Activated CD4-positive, alpha-beta T cell treated with anti-CD3 and anti-CD28 coated beads for 4 hours (primary cell): ENCODE data around the gene ENTPD6.
"Not testable (repeated sequence)": the region's sequence is repeated elsewhere in the genome, so short reads cannot be mapped to it uniquely, and the experiment has no call there.

Source experiments
- DNase-seq, 2 donors: peaks; one replicate each; pipeline ENCODE4 v3.0.0-alpha.2; 2020

Gene ENTPD6

DNA sequence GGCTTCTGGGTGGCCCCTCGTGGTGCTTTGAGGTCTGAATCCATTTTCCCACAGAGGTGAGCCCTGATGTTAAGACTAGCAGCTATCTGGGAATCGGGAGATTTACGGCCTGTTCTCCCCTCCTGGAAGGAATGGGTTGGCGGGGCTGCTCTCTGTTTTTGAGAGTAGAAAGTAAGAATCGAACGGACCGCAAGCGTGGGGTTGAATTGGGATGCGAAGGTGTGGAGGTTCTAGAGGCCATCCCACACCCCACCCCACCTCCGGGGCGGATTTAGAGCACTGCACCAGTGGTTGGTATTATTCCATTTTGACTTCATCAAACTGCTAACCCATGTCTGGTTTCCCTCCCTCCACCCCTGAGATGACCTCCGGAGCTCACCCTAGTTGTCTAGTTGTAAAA lies 63.8 kb downstream of the ENTPD6 start:
- no peak for DNase-seq

DNA sequence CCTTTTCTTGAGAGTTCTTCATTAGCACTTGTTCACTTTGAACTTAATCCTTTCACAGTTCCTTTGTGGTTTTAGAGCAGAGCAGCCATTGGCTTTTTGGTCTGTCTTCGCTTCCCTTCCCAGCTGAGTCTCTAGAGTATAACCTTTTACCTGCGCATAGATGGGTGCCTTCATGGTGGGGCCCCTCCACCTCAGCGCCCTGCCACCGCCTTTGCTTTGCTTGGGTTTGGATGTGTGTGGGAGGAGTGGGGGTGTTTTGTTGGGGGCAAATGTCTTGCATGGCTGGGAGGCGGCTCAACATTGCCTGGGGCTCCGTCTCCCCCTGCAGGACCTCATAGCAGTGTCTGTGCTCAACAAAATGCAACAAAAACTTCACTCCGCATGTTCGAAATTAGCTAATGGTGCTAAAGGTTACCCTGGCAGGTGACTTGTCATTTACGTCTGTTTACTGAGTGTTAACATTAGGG lies 64.3 kb downstream of the ENTPD6 start:
- peak in 1 of 2 donors; percentile 18 for DNase-seq

DNA sequence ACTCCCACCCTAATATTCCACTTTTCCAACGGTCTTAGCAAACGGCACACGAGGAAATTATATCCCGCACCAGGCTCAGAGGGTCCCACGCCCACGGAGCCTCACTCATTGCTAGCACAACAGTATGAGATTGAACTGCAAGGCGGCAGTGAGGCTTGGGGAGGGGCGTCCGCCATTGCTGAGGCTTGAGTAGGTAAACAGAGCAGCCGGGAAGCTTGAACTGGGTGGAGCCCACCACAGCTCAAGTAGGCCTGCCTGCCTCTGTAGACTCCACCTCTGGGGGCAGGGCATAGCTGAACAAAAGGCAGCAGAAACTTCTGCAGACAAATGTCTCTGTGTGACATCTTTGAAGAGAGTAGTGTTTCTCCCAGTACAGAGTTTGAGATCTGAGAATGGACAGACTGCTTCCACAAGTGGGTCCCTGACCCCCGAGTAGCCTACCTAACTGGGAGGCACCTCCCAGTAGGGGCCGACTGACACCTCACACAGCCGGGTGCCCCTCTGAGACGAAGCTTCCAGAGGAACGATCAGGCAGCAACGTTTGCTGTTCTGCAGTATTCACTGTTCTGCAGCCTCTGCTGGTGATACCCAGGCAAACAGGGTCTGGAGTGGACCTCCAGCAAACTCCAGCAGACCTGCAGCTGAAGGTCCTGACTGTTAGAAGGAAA lies 65.4 kb downstream of the ENTPD6 start:
- DNase-seq, result not testable (repeated sequence)

DNA sequence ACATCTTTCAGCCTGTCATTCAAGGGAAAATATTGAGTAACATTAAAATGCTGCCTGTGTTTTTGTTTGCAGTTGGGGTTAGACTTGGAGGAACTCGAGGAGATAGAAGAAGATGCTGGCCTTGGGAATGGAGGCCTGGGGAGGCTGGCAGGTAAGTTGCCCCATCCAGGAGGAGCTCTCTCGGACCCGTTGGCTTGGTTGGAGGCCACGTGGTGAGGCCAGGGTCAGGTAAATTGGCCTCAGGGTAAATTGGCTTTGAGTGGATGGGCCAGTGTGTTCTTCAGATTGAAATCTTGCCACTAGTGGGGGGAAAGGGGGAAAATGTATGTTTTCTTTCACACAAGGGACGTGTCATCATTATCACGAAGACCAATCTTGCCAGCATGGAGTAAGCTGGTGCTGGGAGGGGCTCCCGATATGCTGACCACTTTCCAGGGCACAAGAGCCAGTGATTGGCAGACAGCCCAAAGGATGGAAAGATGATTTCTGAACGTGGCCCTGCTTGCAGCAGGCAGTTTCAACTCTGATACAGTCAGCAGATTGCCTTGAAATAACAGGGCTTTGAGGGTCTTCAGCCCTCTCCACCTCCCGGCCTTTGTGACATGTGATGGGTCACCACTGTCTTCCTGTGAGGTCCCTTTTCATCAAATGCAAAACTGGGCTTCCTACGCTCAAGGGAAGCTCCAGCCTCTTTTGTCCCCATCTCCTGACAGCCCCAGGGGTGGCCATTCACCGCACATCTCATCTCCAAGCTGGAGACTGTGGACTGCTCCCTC lies 73.7 kb downstream of the ENTPD6 start:
- DNase-seq, result no peak

DNA sequence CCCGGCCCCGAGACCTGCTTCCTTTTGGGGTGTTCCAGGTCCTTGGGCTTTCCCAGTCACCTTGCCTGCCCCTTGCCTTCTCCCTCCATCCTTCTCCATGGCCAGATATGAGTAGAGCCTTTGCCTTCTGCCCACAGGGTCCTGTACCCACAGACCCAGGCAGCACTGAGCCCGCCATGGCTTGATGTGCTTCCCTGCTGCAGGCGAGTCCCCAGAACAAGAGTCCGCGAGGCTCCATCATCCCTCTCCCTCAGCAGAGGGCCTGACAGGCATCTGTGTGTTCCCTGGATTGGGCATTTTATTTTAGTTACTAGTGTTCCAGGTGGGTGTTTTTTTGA lies 74.3 kb downstream of the ENTPD6 start:
- no peak for DNase-seq

- DNase-seq, result no peak
These were observed 75.3 kb downstream of the ENTPD6 start for GRCh38 chr20:25270829-25271251.

DNA sequence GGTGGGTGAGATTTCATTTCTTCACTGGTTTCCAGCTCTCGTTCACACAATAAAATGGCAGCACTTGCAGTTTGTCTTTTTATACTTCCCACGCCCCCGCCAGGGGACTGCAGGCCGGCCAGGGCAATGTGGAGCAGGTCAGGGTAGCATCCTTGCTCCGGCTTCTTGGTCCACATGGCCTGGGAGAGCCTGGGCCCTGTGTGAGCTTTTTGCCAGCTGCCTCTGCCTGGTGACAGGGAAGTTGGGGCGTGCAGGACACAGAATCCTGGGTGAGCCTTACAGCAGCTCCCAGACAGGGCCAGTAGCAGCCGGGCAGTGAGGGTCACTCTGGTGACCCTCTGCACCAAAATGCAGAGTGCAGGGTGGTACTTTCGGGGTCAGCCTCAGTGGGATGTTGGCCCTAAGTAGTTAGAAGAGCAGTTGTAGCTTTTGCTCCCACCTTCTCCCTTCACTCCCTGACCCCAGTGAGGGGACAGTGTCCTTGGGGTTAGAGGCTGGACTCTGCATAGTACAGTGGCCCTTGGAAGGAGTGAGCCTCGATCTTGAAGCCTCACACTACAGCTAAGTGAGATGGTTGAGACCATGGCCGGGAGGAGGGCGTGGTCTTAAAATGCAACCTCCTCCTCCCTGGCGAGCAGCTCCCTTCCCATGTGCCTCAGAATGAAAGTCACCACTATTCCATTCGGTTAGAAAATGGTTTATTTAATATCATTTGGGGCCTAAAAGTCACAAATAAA lies 76.1 kb downstream of the ENTPD6 start:
- DNase-seq, result no peak

GRCh38 chr20:25272223-25273000 lies 76.9 kb downstream of the ENTPD6 start:
- no peak for DNase-seq

GRCh38 chr20:25273046-25273445 lies 77.5 kb downstream of the ENTPD6 start:
- DNase-seq, result no peak

- no peak for DNase-seq
These were observed 78.2 kb downstream of the ENTPD6 start for GRCh38 chr20:25273541-25274358.

DNA sequence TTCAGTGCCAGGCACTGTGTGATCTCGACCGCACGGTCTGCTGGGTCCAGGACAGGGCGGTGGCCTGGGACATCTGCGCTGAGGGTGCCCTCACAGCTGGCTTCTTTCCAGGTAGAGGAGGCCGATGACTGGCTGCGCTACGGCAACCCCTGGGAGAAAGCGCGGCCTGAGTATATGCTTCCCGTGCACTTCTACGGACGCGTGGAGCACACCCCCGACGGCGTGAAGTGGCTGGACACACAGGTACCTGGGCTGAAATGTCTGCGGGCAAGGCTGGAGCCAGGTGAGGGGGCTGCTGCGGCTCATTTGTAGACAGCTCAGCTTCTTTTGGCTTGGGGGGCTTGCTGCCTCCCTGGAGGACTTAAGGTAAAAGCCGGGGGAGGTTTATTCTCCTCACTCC lies 79.0 kb downstream of the ENTPD6 start:
- DNase-seq, result no peak

- DNase-seq, result no peak
These were observed 79.6 kb downstream of the ENTPD6 start for GRCh38 chr20:25274891-25275812.

- DNase-seq, result no peak
These were observed 80.5 kb downstream of the ENTPD6 start for GRCh38 chr20:25275813-25276532.
